PC-9 (cell line): ENCODE measurements around the gene ANKRD16. TPM values are rescaled to one million over a fixed set of nuclear protein-coding genes. Genes with fewer than 3 reads are reported as not detected.

ENCODE experiments used
- BruUV-seq: library from RNA; stranded (reverse); fragments of 400-500 nt; replicated peaks from 2 replicates; lab custom pipeline; 2021; lab: Mats Ljungman, UMichigan
- CTCF ChIA-PET: fragments of 300-600 bp; sonication (Branson Sonifier 250); formaldehyde crosslinking; loops from one replicate; lab custom pipeline; 2022; ENCODE audit warnings: antibody characterized with exemption; lab: Charles Lee
- POLR2A ChIA-PET: fragments of 300-600 bp; sonication (Branson Sonifier 250); formaldehyde crosslinking; loops from one replicate; lab custom pipeline; 2022; ENCODE audit warnings: antibody characterized with exemption; ENCODE audit not compliant: unreplicated experiment; lab: Charles Lee
- DNase-seq, 2 experiments: peaks; one replicate each; pipeline versions ENCODE4 v3.0.0 to v3.0.0-alpha.2; 2015 to 2022; ENCODE audit warnings: mixed read lengths in 1 of 2
- H2AFZ ChIP-seq: fragments of 200-600 bp; sonication (generic); 2 replicates; pipeline ENCODE4 v1.8.1; 2017; ENCODE audit warnings: antibody characterized with exemption
- H3F3A ChIP-seq: fragments of 200-600 bp; sonication (generic); 2 replicates; pipeline ENCODE4 v1.8.1; 2017; ENCODE audit warnings: antibody characterized with exemption, mild to moderate bottlenecking, low read depth; ENCODE audit not compliant: insufficient read depth
- H3K27ac ChIP-seq: fragments of 200-600 bp; sonication (generic); 2 replicates; pipeline ENCODE4 v1.6.1; 2016; ENCODE audit warnings: mixed run types
- H3K27me3 ChIP-seq: fragments of 200-600 bp; sonication (generic); 2 replicates; pipeline ENCODE4 v1.6.1; 2016; ENCODE audit warnings: low read depth, mixed run types; ENCODE audit not compliant: insufficient read depth
- H3K36me3 ChIP-seq: fragments of 200-600 bp; sonication (generic); 2 replicates; pipeline ENCODE4 v1.6.1; 2016; ENCODE audit warnings: low read depth, mixed run types
- H3K4me1 ChIP-seq: fragments of 200-600 bp; sonication (generic); replicated peaks from 2 replicates; pipeline ENCODE4 v1.6.1; 2016; ENCODE audit warnings: mixed run types; ENCODE audit not compliant: insufficient read depth
- H3K4me2 ChIP-seq: fragments of 200-600 bp; sonication (generic); 2 replicates; pipeline ENCODE4 v1.6.1; 2017; ENCODE audit warnings: mixed run types
- H3K4me3 ChIP-seq: fragments of 200-600 bp; sonication (generic); 2 replicates; pipeline ENCODE4 v1.6.1; 2016; ENCODE audit warnings: mixed run types
- H3K79me2 ChIP-seq: fragments of 200-600 bp; sonication (generic); 2 replicates; pipeline ENCODE4 v1.6.1; 2017; ENCODE audit warnings: low read depth, mixed run types
- H3K9me2 ChIP-seq: fragments of 200-600 bp; sonication (generic); 2 replicates; pipeline ENCODE4 v1.8.1; 2017; ENCODE audit warnings: mild to moderate bottlenecking; ENCODE audit not compliant: insufficient read depth
- H3K9me3 ChIP-seq: fragments of 200-600 bp; sonication (generic); 2 replicates; pipeline ENCODE4 v1.8.1; 2016; ENCODE audit warnings: low read depth; ENCODE audit not compliant: insufficient read depth
- H4K20me1 ChIP-seq: fragments of 200-600 bp; sonication (generic); 2 replicates; pipeline ENCODE4 v1.8.1; 2017; ENCODE audit not compliant: insufficient read depth
- EZH2 ChIP-seq: fragments of 200-600 bp; sonication (generic); IDR thresholded peaks from 2 replicates; pipeline ENCODE4 v1.8.0; 2017; ENCODE audit warnings: antibody characterized with exemption, low read depth
- intact Hi-C: fragments of 100-400 bp; cut with micrococcal nuclease; formaldehyde crosslinking; loops from one replicate; pipeline ENCODE4 v1.10.0; 2022; ENCODE audit not compliant: unreplicated experiment
- total RNA-seq: library from RNA; stranded (reverse); gene quantifications from 2 replicates; pipeline ENCODE4 v1.2.3, GENCODE V29; 2021
- TF ChIP-seq, protein P1 (sequence below): fragments of 200-600 bp; sonication (generic); conservative IDR thresholded peaks from 2 replicates; pipeline ENCODE4 v1.6.1; 2017; ENCODE audit warnings: mixed run types, antibody characterized with exemption, mild to moderate bottlenecking, moderate library complexity

The ANKRD16 gene
- total RNA-seq, 1 experiment from 2014 or later, result 9.8 TPM

DNA sequence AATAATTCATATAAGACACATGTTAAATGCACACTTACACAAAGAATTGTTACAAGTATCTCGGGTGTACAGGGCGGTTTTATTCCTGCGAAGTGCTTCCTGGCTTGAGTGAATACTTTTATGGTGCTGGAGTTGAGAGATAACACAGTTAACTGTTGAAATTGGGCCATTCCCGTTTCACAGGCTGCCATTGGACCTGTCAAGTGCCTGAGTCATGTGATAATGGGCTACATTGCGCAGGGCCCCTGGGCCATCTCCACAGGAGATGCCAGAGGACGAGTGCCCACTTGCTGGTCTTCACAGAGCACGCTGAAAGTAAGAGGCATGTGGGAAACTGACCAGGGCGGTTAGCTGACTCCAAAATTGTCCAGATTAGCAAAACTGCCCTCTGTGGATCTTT, 5.2 kb upstream of the ANKRD16 start:
- BruUV-seq, result no TSS peak
- Histone ChIP-seq H3K27me3 (no peaks in the 10 kb centered on the region), H3K4me1 (peaks cover 6% of the 10 kb centered on the region), H2AFZ (no peak overlapping the region), H3K79me2 (peaks cover 31% of the 10 kb centered on the region), H3K9me3 (no peaks in the 10 kb centered on the region), H4K20me1 (no peaks in the 10 kb centered on the region), H3K4me3 (no peak overlapping the region), H3K27ac (no peak overlapping the region), H3K4me2 (no peak overlapping the region), H3K36me3 (no peaks in the 10 kb centered on the region), H3K9me2 (no peaks in the 10 kb centered on the region), H3F3A (no peaks in the 10 kb centered on the region)
- CTCF ChIA-PET, result no interaction called here
- no peak for TF ChIP-seq EZH2
- TF ChIP-seq, protein P1, sequence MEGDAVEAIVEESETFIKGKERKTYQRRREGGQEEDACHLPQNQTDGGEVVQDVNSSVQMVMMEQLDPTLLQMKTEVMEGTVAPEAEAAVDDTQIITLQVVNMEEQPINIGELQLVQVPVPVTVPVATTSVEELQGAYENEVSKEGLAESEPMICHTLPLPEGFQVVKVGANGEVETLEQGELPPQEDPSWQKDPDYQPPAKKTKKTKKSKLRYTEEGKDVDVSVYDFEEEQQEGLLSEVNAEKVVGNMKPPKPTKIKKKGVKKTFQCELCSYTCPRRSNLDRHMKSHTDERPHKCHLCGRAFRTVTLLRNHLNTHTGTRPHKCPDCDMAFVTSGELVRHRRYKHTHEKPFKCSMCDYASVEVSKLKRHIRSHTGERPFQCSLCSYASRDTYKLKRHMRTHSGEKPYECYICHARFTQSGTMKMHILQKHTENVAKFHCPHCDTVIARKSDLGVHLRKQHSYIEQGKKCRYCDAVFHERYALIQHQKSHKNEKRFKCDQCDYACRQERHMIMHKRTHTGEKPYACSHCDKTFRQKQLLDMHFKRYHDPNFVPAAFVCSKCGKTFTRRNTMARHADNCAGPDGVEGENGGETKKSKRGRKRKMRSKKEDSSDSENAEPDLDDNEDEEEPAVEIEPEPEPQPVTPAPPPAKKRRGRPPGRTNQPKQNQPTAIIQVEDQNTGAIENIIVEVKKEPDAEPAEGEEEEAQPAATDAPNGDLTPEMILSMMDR, result no peak
- intact Hi-C loops, result loop anchor here (5.0 kb wide), 2 partner anchors 192 to 507 kb away; partner anchors contain the start of gene RBM17
- POLR2A ChIA-PET, result no interaction called here
- no peak for DNase-seq

GRCh38 chr10:5894403-5894802, 4.7 kb upstream of the ANKRD16 start:
- H3K36me3 ChIP-seq, result no peaks in the 10 kb centered on the region
- H4K20me1 ChIP-seq, result no peaks in the 10 kb centered on the region
- H3K4me3 ChIP-seq, result no peak overlapping the region
- H2AFZ ChIP-seq, result no peak overlapping the region
- no peak for DNase-seq
- no peak overlapping the region for H3K27ac ChIP-seq
- no peak overlapping the region for H3K4me2 ChIP-seq
- ChIA-PET POLR2A (interaction anchor here (0.6 kb wide), 1 partner anchor 488 kb away, joined by 3 read pairs; no protein-coding TSS in a partner anchor), CTCF (no interaction called here)
- no peaks in the 10 kb centered on the region for H3K9me2 ChIP-seq
- intact Hi-C loops, result loop anchor here (5.0 kb wide), 2 partner anchors 193 to 508 kb away; partner anchors contain the start of gene RBM17
- BruUV-seq, result no TSS peak
- TF ChIP-seq EZH2, result no peak
- TF ChIP-seq, protein P1, result no peak
- H3K9me3 ChIP-seq, result no peaks in the 10 kb centered on the region
- peaks cover 31% of the 10 kb centered on the region for H3K79me2 ChIP-seq
- no peaks in the 10 kb centered on the region for H3K27me3 ChIP-seq
- no peaks in the 10 kb centered on the region for H3F3A ChIP-seq
- H3K4me1 ChIP-seq, result peaks cover 6% of the 10 kb centered on the region

DNA sequence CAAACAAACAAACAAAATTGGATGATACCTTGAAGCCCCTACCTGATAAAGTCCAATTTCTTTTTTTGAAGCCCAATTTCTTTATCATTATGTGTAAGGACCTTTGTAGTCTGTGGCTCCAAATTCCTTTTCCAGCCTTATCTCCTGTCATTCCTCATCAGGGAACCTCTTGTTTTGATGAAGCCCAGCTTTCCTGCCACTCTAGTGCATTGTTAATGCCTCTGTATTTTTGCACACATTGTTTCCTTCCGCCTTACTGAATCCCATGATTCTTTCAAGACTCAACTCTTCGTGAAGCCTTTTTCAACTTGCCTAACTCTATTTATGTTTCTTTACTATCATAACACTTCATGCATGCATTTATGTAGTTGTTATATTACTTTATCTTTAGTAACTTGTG, 3.6 kb upstream of the ANKRD16 start:
- Histone ChIP-seq H4K20me1 (no peaks in the 10 kb centered on the region), H3F3A (no peaks in the 10 kb centered on the region), H3K9me3 (no peaks in the 10 kb centered on the region), H3K4me2 (no peak overlapping the region), H3K36me3 (no peaks in the 10 kb centered on the region), H3K4me3 (no peak overlapping the region), H3K9me2 (no peaks in the 10 kb centered on the region), H3K27ac (no peak overlapping the region), H3K4me1 (peaks cover 10% of the 10 kb centered on the region), H3K27me3 (no peaks in the 10 kb centered on the region), H2AFZ (no peak overlapping the region), H3K79me2 (peaks cover 38% of the 10 kb centered on the region)
- POLR2A ChIA-PET, result no interaction called here
- CTCF ChIA-PET, result no interaction called here
- DNase-seq, result no peak
- TF ChIP-seq EZH2, result no peak
- TF ChIP-seq, protein P1, result no peak
- BruUV-seq, result no TSS peak
- intact Hi-C loops, result loop anchor here (5.0 kb wide), 2 partner anchors 194 to 509 kb away; partner anchors contain the start of gene RBM17
